HS-5 (cell line): ENCODE data around the gene BCL7A.

Source experiments
- DNase-seq: peaks from one replicate; pipeline ENCODE4 v3.0.0-alpha.2; 2012; ENCODE audit warnings: low read depth

BCL7A gene

GRCh38 chr12:122078141-122079032 is 56.7 kb downstream of the BCL7A start, which contains the start of gene MLXIP:
Gene MLXIP, plus strand, starts transcription at chr12:122078756. Its CDS starts 98 bp downstream, at chr12:122078854.
- DNase-seq: peak; percentile 76

- no peak for DNase-seq
Measured at GRCh38 chr12:122079033-122079531, 57.4 kb downstream of the BCL7A start.

- no peak for DNase-seq
Measured at GRCh38 chr12:122079532-122080081, 57.9 kb downstream of the BCL7A start.

DNA sequence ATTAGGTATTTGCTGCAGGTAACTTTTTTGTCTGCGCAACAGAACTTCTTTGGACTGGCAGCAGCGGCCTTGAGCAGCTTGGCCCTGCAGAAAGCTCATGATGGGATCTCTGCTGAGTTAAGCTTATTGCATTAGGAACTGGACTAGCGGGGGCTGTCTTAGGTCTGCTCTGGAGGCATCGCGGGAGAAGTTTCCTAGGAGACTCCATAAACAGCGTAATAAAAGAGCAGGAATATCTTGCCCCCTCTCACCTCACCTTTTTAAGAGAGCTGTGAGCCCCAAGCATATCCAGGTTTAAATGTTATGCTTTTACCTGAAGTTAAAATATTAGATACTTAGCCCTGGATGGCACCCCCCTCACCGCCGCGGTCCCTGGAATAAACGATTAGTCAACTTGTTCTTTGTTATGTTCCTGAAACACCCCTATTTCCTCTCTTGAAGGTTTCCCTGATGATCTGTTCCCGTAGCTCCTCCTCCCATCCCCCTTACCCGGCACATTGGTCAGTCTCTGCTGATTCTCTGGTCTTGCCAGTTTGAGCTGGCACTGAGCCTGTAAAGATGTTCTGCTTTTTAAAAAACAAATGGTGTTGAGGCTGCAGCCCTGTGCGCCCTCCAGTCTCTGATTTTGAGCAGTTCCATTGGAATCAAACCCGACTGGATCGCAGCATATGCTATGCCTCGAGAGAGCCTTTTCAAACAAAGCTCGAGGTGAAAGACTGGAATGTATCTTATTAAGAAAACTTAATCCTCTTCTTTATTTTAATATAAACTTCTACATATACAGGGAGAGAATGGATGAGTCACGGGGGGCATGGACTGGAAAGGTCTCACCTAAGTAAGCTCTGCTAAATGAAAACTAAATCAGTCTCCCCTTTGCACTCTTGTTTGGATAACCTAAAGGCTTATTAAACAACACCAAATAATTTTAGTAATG is 58.7 kb downstream of the BCL7A start:
- peak; percentile 81 for DNase-seq

GRCh38 chr12:122081083-122081696 is 59.5 kb downstream of the BCL7A start:
- no peak for DNase-seq

DNA sequence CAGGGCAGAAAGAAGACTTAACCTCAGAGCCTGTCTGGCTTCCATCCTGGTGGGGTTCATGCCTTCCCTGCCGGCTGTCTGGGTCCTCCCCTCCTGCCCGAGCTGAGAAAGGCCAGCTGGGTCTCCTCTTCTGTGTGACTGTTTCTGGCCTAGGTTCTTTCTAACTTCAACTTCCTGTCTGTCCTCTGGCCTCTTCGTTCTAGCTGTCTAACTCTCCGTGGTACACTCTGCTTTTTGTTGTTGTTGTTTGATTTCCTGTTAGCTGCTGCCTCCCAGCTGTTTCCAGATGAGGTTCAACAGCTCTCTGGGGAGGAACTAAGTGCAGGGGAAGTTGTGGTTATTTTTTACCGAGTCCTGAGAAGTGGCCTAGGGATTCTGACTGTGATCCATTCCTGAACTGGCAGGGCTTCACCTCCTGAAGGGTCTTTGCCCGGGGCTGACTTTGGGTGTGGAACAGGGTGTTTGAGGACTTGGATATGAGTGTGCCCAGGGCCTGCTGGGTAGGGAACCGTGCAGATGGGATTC is 60.1 kb downstream of the BCL7A start:
- no peak for DNase-seq

GRCh38 chr12:122082621-122083356 is 61.1 kb downstream of the BCL7A start:
- no peak for DNase-seq

GRCh38 chr12:122084857-122085405 is 63.2 kb downstream of the BCL7A start:
- no peak for DNase-seq

DNA sequence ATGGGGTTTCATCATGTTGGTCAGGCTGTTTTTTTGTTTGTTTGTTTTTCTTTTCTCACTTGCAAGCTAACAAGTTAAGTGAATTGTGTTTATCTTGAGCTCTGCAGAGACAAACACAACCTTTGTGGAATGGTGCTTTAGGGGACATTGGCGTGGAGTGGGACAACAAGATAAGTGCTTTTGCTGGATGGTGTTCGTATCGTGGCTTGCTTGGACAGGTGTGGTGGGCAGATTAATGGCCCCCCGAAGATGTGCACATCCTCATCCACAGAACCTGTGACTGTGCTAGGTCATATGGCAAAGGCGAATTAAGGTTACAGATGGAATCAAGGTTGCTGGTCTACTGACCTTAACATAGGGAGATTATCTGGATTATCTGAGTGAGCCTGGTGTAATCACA is 63.9 kb downstream of the BCL7A start:
- DNase-seq: no peak

DNA sequence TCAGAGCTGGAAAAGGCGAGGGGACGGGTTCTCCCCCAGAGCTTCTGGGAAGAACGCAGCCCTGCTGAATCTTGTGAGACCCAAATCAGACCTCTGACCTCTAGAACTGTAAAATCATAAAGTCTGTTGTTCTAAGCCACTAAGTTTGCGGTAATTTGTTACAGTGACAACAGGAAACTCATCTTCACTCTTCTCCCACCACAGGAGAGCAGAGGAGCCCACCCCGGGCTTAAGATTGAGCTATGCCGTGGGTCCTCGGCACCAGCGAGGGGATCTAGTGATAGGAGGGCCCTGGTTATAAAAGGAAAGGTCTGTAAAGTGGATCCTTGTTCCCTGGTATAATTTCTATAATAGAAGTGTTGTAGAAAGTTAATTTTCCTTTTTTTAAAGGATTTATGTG is 64.4 kb downstream of the BCL7A start:
- no peak for DNase-seq

DNA sequence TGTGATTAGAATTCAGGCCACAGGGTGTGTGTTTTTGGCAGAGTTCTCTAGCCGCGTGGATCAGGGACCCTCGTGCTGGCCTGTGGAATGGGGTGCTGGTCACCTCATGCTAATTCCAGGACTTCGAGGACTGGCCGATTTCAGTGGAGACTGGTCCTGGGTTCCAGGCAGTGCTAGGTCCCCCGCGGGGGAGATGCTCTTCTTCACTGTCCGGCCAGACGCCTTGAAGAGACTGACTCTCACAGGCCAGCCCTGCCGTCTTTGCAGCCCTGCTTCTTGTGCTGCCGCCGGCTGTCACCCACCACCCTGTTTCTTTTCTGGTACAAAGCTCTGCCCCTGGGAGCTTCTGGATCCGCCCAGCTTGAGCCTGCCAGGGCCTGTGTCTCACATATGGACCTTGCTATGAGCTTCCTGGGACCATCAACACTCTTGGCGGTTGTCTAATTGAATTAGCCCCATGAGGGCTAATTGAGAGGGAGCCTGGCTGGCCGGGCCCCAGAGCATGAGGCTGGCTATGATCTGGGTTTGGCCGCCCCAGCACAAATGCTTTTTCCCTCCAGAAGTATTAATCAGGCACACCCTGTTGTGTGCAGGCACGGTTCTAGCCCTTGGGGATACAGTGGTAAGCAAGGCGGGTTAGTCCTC is 65.1 kb downstream of the BCL7A start:
- DNase-seq: no peak

GRCh38 chr12:122087431-122088178 is 65.9 kb downstream of the BCL7A start:
- DNase-seq: no peak

DNA sequence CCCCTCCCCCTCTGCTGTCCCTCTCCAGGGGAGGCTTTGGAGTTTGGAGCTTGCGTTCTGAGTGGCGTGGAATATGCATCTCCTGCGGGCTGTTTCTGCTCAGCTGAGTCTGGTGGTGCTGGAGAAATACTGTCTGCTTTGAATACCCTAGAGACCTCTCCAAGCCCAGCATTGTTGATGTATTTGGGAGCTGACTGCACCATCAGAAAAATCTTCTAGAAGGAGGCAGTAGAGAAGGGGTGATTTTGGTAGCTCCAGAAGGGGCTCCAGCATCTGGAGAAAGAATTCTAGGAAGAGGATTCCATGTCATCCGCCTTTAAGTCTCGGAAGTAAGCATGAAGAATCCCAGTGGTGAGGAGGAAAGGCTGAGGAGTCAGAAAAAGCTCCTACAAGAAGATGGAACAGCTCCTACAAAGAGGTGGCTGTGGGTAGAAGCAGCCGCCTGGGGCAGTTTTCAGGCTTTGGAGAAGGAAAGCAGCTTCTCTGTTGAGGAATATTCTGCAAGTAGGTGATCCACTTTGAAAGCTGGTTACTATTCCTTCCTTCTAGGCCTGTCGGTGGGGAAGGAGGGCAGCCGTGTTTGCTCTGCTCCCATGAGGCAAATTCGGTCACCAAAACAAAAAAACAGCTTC is 66.6 kb downstream of the BCL7A start:
- no peak for DNase-seq

- no peak for DNase-seq
Measured at GRCh38 chr12:122089077-122089476, 67.4 kb downstream of the BCL7A start.

DNA sequence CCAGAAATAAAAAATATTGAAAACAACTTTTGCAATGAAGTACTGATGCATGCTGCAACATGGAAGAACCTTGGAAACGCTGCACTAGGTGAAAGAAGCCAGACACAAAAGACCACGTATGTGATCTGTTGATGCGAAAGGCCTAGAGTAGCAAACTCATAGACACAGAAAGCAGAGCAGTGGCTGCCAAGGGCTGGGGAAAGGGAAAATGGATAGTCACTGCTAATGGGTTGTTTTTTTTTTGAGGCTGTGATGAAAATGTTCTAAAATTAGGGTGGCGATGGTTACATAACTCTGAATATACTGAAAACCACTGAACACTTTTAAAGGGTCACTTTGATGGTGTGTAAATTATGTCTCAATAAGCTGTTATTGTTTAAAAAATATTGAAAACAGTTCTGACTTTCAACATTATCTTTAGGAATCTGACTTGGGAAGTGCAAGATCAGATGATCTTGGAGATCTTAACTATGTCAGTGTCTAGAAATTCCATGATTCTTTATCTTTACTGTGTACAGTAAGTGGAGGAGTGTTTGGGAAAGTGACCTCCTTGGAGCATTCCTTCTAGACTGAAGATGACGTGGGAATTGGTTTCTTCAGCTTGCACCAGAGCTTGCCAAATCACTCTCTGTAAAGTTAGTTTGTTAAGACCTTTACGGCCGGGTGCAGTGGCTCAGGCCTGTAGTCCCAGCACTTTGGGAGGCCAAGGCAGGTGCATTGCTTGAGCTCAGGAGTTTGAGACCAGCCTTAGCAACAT is 69.3 kb downstream of the BCL7A start:
- DNase-seq: no peak

DNA sequence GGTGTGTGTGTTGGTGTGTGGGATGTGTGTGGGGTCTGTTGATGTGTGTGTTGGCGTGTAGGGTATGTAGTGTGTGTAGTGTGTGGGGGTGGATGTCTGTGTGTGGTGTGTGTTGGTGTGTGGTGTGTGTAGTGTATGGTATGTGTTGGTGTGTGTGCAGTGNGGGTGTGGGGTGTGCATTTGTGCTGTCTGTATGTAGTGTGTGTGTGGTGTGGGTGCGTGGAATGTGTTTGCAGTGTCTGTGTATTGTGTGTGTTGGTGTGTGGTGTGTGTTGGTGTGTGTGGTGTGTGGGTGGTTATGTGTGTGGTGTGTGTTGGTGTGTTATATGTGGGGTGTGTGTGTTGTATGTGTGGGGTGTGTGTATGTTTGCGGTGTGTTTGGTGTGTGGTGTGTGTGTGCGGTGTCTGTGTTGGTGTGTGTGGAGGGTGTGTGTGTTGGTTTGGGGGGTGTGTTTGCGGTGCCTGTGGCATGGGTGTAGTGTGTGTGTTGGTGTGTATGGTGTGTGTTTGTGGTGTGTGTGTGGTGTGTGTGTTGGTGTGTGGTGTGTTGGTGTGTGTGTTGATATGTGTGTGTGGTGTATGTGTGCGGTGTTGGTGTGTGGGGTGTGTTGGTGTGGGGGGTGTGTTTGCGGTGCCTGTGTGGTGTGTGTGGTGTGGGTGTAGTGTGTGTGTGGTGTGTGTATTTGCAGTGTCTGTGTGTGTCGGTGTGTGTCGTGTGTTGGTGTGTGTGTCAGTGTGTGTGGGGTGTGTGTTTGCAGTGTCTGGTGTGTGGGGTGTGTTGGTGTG is 71.6 kb downstream of the BCL7A start:
- DNase-seq: no peak

DNA sequence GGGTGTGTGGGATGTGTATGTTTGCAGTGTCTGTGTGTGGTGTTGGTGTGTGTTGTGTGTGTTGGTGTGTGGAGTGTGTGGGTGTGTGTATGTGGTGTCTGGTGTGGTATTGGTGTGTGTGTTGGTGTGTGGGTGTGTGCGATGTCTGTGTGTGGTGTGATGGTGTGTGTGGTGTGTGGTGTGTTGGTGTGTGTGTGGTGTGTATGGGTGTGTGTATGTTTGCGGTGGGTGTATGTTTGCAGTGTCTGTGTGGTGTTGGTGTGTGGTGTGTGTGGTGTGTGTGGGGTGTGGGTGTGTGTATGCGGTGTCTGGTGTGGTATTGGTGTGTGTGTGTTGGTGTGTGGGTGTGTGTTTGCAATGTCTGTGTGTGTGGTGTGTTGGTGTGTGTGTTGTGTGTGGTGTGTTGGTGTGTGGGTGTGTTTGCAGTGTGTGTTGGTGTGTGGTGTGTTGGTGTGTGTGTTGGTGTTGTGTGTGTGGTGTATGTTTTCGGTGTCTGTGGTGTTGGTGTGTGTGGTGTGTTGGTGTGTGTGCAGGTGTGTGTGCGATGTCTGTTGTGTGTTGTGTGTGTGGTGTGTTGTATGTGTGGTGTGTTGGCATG is 72.6 kb downstream of the BCL7A start:
- no peak for DNase-seq
